ENCODE data around the gene HELLS.

The HELLS gene

GRCh38 chr10:94607111-94607510, 61.5 kb downstream of the HELLS start:
- H3K4me3 ChIP-seq (ENCODE audit: low read depth, low read length) = no peak overlapping the region
- DNase-seq (ENCODE audit: low read depth) = no peak
- TF ChIP-seq CTCF (conservative IDR thresholded peaks at IDR 0.05; ENCODE audit: low read depth, low read length) = no peak

GRCh38 chr10:94608559-94608958, 63.0 kb downstream of the HELLS start:
- H3K4me3 ChIP-seq (ENCODE audit: low read depth, low read length) = no peak overlapping the region
- TF ChIP-seq CTCF (conservative IDR thresholded peaks at IDR 0.05; ENCODE audit: low read depth, low read length) = no peak
- no peak for DNase-seq (ENCODE audit: low read depth)

GRCh38 chr10:94614558-94614957, 69.0 kb downstream of the HELLS start:
- no peak for DNase-seq (ENCODE audit: low read depth)
- H3K4me3 ChIP-seq (ENCODE audit: low read depth, low read length) = no peak overlapping the region
- no peak for TF ChIP-seq CTCF (conservative IDR thresholded peaks at IDR 0.05; ENCODE audit: low read depth, low read length)

GRCh38 chr10:94617389-94617944, 71.9 kb downstream of the HELLS start:
- H3K4me3 ChIP-seq (ENCODE audit: low read depth, low read length) = no peak overlapping the region
- no peak for TF ChIP-seq CTCF (conservative IDR thresholded peaks at IDR 0.05; ENCODE audit: low read depth, low read length)
- no peak for DNase-seq (ENCODE audit: low read depth)

- TF ChIP-seq CTCF (conservative IDR thresholded peaks at IDR 0.05; ENCODE audit: low read depth, low read length) = no peak
- H3K4me3 ChIP-seq (ENCODE audit: low read depth, low read length) = no peak overlapping the region
- no peak for DNase-seq (ENCODE audit: low read depth)
Observed at GRCh38 chr10:94622666-94623205, 77.1 kb downstream of the HELLS start.

- H3K4me3 ChIP-seq (ENCODE audit: low read depth, low read length) = no peak overlapping the region
- peak; percentile 2 for DNase-seq (ENCODE audit: low read depth)
- no peak for TF ChIP-seq CTCF (conservative IDR thresholded peaks at IDR 0.05; ENCODE audit: low read depth, low read length)
Observed at GRCh38 chr10:94623572-94623971, 78.0 kb downstream of the HELLS start.

GRCh38 chr10:94626476-94626875, 80.9 kb downstream of the HELLS start:
- no peak overlapping the region for H3K4me3 ChIP-seq (ENCODE audit: low read depth, low read length)
- no peak for TF ChIP-seq CTCF (conservative IDR thresholded peaks at IDR 0.05; ENCODE audit: low read depth, low read length)
- DNase-seq (ENCODE audit: low read depth) = no peak

All from choroid plexus epithelial cell (primary cell).